CD4-positive, alpha-beta T cell treated with Interleukin-21 for 1 hour (primary cell): ENCODE measurements around the gene DYNLL2.
A peak's percentile ranks its signal among the peaks of the same experiment; 100 is the strongest.
"Not testable (repeated sequence)": the region's sequence is repeated elsewhere in the genome, so short reads cannot be mapped to it uniquely, and the experiment has no call there.

Source experiments
- DNase-seq: peaks from one replicate; pipeline ENCODE4 v3.0.0-alpha.2; 2020

Gene DYNLL2

DNA sequence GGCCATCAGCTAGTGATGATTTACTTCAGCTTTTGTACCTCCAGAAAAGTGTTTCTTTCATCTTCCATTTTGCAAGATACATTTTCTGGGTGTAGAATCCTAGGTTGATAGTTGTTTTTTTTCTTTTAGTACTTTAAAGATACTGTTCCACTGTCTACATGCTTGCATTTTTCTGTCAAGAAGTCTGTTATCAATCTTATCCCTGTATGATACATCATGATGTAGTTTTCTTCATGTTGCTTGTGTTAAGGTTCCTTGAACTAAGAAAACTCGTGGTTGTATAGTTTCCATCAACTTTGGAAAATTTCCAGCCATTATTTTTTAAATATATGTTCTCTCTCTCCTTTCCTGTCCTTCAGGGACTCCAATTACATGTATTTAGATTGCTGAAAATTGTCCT, 24.1 kb downstream of the DYNLL2 start:
- DNase-seq: no peak

DNA sequence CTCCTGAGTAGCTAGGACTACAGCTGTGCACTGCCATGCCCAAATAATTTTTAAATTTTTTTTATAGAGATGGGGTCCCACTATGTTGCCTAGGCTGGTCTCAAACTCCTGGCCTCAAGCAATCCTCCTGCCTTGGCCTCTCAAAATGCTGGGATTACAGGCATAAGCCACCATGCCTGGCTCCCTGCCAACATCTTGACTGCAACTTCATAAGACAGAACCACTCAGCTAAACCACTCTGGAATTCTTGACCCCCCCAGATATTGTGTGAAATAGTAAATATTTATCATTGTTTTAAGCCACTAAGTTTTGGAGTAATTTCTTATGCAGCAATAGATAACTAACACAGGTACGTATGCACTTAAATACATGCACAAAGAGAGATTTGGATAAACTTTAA, 26.0 kb downstream of the DYNLL2 start:
- no peak for DNase-seq

DNA sequence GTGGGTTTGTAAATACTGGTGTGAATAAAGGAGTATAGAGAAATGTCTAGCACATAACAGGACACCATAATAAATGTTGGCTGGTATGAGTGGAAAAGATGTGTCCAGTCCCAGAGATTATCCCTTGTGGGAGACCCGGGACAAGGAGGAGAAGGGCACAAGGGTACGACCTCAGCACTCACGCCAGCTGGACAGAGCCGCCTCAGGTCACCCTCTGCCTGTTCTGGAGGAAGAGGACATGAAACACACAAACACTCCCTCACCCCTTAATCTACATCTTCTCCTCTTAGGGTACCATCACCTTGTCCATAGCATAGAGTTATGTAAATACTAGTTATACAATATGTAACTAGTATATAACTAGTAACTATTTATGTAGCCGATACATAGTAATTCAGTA, 26.8 kb downstream of the DYNLL2 start:
- DNase-seq: no peak

DNA sequence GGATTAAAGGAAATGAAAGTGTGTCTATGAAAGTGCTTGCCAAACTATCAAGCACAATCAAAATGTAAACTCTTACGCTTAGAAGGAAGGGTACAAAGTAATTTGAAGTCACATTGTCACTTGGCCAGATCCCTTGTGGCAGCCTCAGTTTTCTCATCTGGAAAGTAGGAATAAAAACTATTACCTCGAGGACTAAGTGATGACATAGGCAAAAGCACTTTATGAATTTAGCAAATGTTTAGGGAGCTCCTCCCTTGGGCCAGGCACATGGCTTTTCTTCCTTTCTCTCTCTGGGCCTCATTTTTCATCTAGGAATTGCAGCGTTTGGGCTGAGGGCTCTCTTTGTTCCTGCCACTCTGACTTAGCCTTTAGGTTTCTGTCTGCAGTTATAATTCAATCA, 28.5 kb downstream of the DYNLL2 start:
- DNase-seq: no peak

DNA sequence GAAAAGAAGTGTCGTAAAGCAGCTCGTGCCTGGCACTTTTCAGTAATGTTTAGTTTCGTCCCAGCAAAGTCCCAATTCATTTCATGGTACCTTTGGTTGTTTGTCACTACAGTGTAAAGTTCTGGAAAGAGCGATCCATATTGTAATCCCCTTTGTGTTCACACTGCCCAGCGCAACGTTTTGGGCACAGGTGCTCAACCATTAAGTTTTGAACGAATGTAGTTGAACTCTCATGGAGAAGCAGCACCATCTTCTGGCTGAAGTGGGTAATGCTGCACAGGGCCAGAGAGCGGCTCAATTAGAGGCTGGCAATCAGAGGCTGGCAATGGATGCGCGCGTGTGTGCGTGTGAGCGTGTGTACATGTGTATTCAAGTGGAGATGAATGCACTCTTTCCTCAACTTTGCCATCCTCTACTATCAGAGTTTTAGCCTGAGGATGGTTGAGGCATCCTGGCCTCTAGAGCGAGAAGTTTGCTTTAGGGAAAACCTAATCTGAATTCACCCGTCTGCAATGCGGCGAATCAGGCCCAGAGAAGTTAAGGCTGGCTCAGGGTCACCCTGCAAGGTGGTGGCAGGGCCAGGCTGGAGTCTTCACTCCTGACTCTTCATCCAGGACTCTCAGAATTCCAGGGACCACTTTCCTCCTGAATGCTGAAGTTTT, 29.9 kb downstream of the DYNLL2 start:
- peak; percentile 85 for DNase-seq

DNA sequence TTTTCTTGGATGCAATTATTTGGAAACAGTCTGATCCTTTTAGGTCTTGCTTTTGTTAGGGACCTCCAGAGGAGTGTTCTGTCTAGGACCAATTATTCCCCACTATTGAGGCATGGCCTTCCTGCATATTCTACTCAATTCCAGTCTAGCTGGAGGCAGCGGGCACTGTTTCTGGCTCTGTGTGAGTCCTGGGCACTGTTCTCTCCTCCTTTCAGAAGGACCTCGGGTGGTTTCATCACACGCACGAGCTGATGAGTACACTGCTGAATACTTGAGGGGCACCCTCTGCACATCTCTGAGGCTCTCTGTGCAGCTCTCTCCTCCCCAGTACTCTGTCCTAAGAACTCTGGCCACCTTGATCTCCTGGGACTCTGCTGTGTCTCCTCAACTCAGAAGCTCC, 30.7 kb downstream of the DYNLL2 start:
- no peak for DNase-seq

DNA sequence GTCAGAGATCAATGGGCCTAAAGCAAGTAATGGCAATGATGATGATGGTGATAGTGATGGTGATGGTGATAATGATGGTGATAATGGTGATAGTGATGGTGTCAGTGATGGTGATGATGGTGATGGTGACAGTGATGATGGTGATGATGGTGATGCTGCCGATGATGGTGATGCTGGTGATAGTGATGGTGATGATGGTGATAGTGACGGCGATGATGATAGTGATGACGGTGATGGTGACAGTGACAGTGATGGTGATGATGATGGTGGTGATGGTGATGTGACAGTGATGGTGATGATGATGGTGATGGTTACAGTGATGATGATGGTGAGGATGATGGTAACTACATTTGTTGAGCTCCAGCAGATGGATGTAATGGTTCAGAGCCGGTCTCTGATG, 34.2 kb downstream of the DYNLL2 start:
- no peak for DNase-seq

DNA sequence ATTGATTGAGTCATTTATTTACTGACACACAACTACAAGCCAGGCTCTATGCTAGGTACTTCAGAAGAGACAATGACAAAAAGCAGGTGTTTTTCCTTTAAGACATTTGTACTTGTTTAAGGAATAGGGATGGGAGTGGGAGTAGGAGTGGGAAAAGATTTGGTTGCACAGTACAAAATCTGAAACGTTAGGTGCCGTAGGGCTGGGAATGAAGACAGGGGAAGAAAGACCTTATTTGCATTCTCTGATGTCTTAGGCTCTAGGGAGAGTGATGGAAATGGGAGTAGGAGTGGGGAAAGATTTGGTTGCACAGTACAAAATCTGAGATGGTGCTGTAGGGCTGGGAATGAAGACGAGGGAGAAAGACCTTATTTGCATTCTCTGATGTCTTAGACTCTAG, 36.3 kb downstream of the DYNLL2 start:
- DNase-seq: no peak

DNA sequence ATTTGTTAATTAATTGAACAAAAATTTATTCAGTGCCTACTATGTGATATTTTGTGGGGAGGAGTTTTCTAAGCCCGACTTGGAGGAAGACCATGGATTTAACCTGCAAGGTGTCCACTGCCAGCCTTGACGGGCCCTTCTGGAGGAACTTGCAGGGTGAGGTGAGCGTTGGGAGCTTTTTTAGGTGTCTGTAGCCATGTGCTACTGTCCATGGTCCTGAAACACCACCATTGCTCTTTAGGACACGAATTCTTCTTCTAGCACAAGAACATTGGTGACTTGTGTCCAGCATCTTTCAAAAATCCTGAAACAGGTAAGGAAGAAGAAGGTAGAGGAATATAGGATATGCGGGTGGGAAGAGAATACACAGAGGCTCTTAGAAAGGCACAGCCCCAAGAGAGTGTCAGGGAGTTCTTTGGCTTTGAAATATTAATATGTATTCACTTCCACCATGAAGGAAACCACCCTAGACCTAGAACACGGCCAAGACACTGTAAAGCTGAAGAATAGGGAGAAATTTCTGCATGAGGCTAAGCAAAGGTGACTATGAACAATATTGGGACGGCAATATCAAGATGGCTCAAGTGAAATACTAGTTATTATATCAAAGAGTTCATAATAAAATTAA, 37.1 kb downstream of the DYNLL2 start:
- peak; percentile 62 for DNase-seq

DNA sequence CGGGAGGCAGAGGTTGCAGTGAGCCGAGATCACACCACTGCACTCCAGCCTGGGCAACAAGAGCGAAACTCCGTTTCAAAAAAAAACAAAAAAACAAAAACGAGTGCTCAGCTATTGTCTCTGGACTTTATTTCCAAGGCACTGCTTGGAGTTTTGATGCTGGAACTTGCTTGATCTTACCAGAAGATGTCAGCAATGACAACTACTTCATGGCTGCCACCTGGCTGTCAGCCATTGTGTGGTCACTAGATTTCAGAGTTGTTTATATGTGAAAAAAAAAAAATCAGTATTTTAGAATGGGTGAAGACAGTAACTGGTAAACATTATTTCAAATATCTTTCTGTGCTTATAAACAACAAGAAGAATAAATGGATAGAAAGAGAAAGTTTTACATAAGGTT, 38.7 kb downstream of the DYNLL2 start:
- peak; percentile 76 for DNase-seq

DNA sequence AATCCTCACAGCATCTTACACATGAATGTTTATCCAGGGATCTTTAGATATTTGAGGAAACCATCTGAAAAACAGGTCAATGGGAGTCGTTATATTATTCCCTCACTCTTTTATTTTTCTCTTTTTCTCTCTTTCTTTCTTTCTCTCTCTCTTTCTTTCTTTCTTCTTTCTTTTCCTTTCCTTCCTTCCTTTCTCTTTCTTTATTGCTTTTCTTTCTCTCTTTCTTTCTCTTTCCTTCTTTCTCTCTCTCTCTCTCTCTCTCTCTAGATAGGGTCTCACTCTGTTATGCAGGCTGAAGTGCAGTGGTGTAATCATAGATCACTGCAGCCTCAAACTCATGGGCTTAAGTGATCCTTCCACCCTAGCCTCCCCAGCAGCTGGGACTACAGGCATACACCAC, 44.6 kb downstream of the DYNLL2 start:
- DNase-seq: no peak

DNA sequence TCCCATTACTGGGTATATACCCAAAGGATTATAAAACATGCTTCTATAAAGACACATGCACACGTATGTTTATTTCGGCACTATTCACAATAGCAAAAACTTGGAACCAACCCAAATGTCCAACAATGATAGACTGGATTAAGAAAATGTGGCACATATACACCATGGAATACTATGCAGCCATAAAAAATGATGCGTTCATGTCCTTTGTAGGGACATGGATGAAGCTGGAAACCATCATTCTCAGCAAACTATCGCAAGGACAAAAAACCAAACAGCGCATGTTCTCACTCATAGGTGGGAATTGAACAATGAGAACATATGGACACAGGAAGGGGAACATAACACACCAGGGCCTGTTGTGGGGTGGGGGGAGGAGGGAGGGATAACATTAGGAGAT, 49.5 kb downstream of the DYNLL2 start:
- not testable (repeated sequence) for DNase-seq

DNA sequence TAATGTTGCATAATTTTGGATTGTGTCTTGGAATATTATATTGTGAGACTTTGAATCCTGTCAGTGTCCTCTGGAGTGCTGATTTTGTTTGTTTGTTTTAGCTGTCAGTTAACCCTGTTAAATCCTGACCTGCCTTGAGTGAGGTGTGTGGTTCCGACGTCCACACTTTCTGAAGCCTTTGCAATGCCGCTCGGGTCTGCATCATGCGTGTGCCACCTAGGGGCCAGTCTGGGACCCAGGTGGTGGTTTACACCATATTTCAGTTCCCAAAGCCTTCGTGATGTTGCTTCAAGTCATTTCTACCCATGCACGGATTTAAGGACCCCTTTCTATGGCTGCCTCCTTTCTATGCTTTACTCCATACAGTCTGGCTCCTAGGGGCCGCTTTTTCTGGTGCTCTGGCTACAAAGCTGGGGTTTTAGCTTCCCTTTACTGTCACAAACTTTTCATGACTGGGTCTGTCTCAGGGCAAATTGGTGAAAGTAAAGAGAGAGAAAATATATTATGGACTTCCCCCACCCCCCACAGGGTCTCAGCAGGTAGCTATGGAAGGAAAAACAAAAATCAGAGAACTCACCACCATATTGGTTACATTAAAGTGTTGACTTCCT, 53.6 kb downstream of the DYNLL2 start:
- no peak for DNase-seq

DNA sequence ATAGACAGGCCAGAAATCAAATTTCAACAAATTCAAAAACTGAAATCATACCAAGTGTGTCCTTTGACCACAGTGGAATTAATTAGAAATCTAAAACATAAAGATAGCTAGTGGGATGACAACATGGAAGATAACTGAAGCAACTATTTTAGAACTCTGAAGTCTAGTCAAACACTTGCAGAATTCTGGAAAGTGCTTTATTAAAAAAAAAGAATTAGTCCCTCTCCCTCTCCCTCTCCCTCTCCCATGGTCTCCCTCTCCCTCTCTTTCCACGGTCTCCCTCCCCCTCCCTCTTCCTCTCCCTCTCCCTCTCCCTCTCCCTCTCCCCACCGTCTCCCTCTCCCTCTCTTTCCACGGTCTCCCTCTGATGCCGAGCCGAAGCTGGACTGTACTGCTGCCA, 58.3 kb downstream of the DYNLL2 start:
- no peak for DNase-seq

DNA sequence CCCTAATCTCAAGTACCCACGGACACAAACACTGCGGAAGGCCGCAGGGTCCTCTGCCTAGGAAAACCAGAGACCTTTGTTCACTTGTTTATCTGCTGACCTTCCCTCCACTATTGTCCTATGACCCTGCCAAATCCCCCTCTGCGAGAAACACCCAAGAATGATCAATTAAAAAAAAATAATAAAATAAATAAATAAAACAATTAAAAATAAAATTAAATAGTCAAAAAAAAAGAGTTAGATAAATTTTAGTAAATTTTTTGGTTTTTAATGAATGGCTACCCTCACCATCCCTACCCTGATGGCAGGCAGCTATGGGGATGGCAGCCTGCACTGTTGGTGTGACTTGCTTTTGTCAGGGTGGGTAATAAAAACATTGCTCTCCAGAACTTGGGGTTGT, 60.1 kb downstream of the DYNLL2 start:
- not testable (repeated sequence) for DNase-seq

DNA sequence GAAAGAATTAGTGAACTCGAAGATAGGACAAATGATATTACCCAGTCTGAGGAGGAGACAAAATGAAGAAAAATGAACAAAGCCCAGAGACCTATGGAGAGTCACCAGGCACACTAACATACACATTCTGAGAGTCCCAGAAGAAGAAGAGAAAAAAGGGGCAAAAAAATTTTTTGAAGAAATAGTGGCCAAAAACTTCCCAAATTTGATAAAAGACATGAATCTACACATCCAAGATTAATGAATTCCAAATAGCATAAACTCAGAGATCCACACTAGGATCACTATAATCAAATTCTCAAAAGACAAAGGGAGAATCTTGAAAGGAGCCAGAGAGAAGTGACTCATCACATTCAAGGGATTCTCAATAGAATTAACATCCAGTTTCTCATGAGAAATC, 61.6 kb downstream of the DYNLL2 start:
- no peak for DNase-seq
